A673 (cell line): Measurements from ENCODE around the gene ACSL1.

Experiments used
- CTCF ChIP-seq: fragments of 300-800, 200-600 bp; sonication (generic); conservative IDR thresholded peaks from 2 replicates; pipeline ENCODE4 v1.5.1; 2017; ENCODE audit warnings: low read depth, mild to moderate bottlenecking, antibody characterized with exemption, low read length, moderate library complexity, mixed read lengths
- EZH2 ChIP-seq: fragments of 200-600 bp; sonication (generic); IDR thresholded peaks from 2 replicates; pipeline ENCODE4 v1.6.1; 2017; ENCODE audit warnings: borderline replicate concordance, low read depth, mild to moderate bottlenecking, mixed read lengths, antibody characterized with exemption, low read length; ENCODE audit not compliant: poor library complexity, severe bottlenecking

GRCh38 chr4:184861047-184861446 is 35.3 kb upstream of the ACSL1 start:
- TF ChIP-seq CTCF: no peak
- no peak for TF ChIP-seq EZH2
